Measurements from ENCODE around the gene UBE2F. TPM values are rescaled to one million over a fixed set of nuclear protein-coding genes. Genes with fewer than 3 reads are reported as not detected.
"Not testable (repeated sequence)": the region's sequence is repeated elsewhere in the genome, so short reads cannot be mapped to it uniquely, and the experiment has no call there.

Gene UBE2F
- total RNA-seq, 1 donor from 2014 or later, result 56.8 TPM

DNA sequence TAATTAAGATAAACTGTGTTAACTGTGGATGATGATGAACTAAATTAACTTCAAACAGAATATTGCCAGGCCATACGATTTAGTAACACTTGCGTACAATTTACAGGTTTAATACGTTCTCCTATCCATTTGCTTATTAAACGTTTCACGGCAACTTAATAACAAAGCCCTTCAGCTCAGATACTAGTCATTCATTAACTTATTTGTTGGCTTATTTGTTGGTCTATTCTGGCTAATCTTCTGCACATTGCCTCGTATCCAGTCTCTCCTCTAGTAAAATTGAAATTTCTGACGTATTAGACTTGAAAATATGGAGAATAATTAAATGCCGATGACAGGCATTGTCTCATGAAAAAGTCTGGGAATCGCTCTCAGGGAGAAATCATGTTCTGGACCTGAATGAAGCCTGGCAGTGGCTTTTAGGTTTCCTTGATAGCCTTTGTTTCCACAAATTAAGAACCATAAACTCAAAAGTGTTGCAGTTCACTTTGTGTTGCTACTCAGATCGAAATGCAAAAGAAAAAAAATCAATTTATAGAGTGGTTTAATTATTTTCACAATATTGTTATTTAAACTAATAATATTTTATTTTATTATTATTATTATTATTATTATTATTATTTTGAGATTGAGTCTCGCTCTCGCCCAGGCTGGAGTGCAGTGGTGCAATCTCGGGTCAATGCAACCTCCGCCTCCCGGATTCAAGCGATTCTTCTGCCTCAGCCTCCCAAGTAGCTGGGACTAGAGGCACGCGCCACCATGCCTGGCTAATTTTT, 98.4 kb downstream of the UBE2F start:
- TF ChIP-seq, protein P1, sequence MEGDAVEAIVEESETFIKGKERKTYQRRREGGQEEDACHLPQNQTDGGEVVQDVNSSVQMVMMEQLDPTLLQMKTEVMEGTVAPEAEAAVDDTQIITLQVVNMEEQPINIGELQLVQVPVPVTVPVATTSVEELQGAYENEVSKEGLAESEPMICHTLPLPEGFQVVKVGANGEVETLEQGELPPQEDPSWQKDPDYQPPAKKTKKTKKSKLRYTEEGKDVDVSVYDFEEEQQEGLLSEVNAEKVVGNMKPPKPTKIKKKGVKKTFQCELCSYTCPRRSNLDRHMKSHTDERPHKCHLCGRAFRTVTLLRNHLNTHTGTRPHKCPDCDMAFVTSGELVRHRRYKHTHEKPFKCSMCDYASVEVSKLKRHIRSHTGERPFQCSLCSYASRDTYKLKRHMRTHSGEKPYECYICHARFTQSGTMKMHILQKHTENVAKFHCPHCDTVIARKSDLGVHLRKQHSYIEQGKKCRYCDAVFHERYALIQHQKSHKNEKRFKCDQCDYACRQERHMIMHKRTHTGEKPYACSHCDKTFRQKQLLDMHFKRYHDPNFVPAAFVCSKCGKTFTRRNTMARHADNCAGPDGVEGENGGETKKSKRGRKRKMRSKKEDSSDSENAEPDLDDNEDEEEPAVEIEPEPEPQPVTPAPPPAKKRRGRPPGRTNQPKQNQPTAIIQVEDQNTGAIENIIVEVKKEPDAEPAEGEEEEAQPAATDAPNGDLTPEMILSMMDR (conservative IDR thresholded peaks at IDR 0.05), result no peak
- no peak for DNase-seq (ENCODE audit: low read depth, low spot score)
- Mint-ChIP-seq H3K27me3 (ENCODE audit: low read depth) (no peaks in the 10 kb centered on the region), H3K4me1 (peaks cover 29% of the 10 kb centered on the region), H3K36me3 (ENCODE audit: low read depth) (peaks cover 29% of the 10 kb centered on the region), H3K27ac (ENCODE audit: unreplicated experiment) (no peak overlapping the region), H3K4me3 (no peak overlapping the region), H3K9me3 (no peaks in the 10 kb centered on the region)

DNA sequence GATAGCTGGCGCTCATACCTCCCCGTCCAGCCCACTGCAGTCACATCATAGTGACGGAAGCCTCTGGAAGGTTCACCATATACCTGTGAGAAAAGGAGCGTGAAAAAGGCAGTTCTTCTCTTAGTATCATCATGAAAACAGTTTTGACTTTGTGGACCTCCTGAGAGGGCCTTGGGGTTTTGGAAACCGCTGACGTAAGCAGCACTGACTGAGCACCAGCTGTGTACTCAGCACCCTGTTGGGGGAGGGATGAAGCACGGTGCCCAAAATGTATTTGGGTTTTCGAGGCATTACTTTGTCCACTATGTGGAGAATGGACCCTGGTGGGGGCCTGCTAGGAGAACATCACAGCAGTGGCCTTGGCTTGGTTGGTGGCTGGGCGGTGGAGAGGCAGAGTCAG, 99.4 kb downstream of the UBE2F start:
- no peak overlapping the region for H3K4me3 Mint-ChIP-seq
- no peaks in the 10 kb centered on the region for H3K27me3 Mint-ChIP-seq (ENCODE audit: low read depth)
- no peaks in the 10 kb centered on the region for H3K9me3 Mint-ChIP-seq
- no peak for DNase-seq (ENCODE audit: low read depth, low spot score)
- TF ChIP-seq, protein P1 (conservative IDR thresholded peaks at IDR 0.05), result no peak
- peaks cover 29% of the 10 kb centered on the region for H3K36me3 Mint-ChIP-seq (ENCODE audit: low read depth)
- H3K4me1 Mint-ChIP-seq, result peaks cover 27% of the 10 kb centered on the region
- H3K27ac Mint-ChIP-seq (ENCODE audit: unreplicated experiment), result no peak overlapping the region

DNA sequence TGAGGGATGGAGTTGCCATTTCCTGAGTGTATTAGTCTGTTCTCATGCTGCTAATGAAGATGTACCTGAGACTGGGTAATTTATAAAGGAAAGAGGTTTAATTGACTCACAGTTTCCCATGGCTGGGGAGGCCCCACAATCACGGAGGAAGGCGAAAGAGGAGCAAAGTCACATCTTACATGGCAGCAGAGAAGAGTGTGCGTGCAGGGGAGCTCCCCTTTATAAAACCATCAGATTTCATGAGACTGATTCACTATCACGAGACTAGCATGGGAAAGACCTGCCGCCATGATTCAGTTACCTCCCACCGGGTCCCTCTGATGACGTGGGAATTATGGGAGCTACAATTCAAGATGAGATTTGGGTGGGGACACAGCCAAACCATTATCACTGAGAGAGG, 99.9 kb downstream of the UBE2F start:
- H3K4me3 Mint-ChIP-seq; DNase-seq (ENCODE audit: low read depth, low spot score); H3K27ac Mint-ChIP-seq (ENCODE audit: unreplicated experiment); H3K27me3 Mint-ChIP-seq (ENCODE audit: low read depth); H3K9me3 Mint-ChIP-seq: not testable (repeated sequence)
- Mint-ChIP-seq H3K4me1 (peaks cover 22% of the 10 kb centered on the region), H3K36me3 (ENCODE audit: low read depth) (peaks cover 31% of the 10 kb centered on the region)

DNA sequence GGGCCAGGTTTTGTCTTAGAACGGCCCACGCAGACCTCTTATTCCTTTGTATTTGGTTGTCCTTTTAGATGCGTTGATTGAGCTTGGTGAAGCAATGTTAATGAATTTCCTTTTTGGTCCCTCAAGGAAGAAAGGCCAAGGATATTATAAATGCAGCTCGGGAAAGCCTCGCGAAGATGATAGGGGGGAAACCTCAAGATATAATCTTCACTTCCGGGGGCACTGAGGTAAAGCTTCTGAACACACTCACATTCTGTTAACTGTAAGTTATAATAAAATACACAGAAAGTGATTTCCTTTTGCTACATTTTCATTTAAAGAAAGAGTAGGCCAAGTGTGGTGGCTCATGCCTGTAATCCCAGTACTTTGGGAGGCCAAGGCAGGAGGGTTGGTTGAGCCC, 101.1 kb downstream of the UBE2F start:
- peaks cover 12% of the 10 kb centered on the region for H3K4me1 Mint-ChIP-seq
- H3K36me3 Mint-ChIP-seq (ENCODE audit: low read depth), result peaks cover 43% of the 10 kb centered on the region
- H3K27me3 Mint-ChIP-seq (ENCODE audit: low read depth), result no peaks in the 10 kb centered on the region
- no peak overlapping the region for H3K4me3 Mint-ChIP-seq
- no peak overlapping the region for H3K27ac Mint-ChIP-seq (ENCODE audit: unreplicated experiment)
- DNase-seq (ENCODE audit: low read depth, low spot score), result no peak
- peaks cover 4% of the 10 kb centered on the region for H3K9me3 Mint-ChIP-seq
- TF ChIP-seq, protein P1 (conservative IDR thresholded peaks at IDR 0.05), result no peak

DNA sequence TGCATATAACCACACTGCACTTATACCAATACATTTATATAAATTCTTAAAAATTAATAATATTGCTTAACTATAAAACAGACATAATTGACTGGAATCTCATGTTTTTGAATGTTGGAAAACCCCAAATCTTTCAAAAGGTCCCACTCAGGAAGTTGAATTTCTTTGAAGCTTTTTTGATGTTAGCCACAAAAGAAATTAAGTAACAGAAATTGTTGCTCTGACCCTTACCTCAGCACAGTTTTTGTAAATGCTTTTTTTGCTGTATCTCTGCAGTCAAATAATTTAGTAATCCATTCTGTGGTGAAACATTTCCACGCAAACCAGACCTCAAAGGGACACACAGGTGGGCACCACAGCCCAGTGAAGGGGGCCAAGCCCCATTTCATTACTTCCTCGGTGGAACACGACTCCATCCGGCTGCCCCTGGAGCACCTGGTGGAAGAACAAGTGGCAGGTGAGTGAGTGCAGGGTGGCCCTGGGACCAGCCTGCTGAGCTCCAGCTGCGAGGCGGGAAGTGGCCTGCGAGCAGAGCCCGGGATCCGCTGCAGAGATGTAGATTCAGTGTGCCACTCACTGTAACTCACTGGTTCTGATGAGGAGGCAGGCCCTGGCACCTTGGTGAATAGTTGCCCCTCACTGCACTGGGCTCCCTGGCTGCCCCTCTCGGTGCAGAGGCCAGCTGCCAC, 102.4 kb downstream of the UBE2F start:
- H3K4me3 Mint-ChIP-seq, result no peak overlapping the region
- peaks cover 6% of the 10 kb centered on the region for H3K9me3 Mint-ChIP-seq
- no peak for DNase-seq (ENCODE audit: low read depth, low spot score)
- H3K27ac Mint-ChIP-seq (ENCODE audit: unreplicated experiment), result no peak overlapping the region
- no peaks in the 10 kb centered on the region for H3K27me3 Mint-ChIP-seq (ENCODE audit: low read depth)
- H3K4me1 Mint-ChIP-seq, result peaks cover under 1% of the 10 kb centered on the region
- TF ChIP-seq, protein P1 (conservative IDR thresholded peaks at IDR 0.05), result no peak
- peaks cover 47% of the 10 kb centered on the region for H3K36me3 Mint-ChIP-seq (ENCODE audit: low read depth)

DNA sequence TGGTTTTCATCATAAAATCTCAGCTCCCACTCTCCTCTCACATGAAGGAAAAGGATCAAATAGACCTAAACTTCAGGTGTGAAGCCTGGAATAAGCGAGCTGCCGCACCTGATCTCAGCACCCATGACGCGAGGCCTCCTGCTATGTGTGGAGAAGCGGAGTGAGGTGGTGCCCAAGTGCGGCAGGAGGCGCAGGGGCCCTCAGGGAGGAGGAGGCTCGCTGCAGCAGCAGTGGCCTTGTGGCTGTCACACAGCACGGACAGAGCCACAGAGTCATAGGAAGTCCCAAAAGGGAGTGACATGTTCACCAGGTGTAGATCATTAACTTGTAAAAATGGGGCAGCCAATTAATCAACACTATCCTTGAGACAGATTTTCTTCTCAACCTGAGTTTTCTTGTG, 103.1 kb downstream of the UBE2F start:
- TF ChIP-seq, protein P1 (conservative IDR thresholded peaks at IDR 0.05), result no peak
- Mint-ChIP-seq H3K4me3 (no peak overlapping the region), H3K36me3 (ENCODE audit: low read depth) (peaks cover 48% of the 10 kb centered on the region), H3K4me1 (no peaks in the 10 kb centered on the region), H3K27me3 (ENCODE audit: low read depth) (no peaks in the 10 kb centered on the region), H3K9me3 (peaks cover 6% of the 10 kb centered on the region), H3K27ac (ENCODE audit: unreplicated experiment) (no peak overlapping the region)
- no peak for DNase-seq (ENCODE audit: low read depth, low spot score)

Measured in neural crest cell (in vitro differentiated cells).